Activated gamma-delta T cell treated with Interleukin-2 at 50 U/mL for 16 hours (primary cell): ENCODE measurements around the gene TMEM184B.

Experiments used
- DNase-seq: peaks from one replicate; pipeline ENCODE4 v3.0.0-alpha.2; 2020

The TMEM184B gene

DNA sequence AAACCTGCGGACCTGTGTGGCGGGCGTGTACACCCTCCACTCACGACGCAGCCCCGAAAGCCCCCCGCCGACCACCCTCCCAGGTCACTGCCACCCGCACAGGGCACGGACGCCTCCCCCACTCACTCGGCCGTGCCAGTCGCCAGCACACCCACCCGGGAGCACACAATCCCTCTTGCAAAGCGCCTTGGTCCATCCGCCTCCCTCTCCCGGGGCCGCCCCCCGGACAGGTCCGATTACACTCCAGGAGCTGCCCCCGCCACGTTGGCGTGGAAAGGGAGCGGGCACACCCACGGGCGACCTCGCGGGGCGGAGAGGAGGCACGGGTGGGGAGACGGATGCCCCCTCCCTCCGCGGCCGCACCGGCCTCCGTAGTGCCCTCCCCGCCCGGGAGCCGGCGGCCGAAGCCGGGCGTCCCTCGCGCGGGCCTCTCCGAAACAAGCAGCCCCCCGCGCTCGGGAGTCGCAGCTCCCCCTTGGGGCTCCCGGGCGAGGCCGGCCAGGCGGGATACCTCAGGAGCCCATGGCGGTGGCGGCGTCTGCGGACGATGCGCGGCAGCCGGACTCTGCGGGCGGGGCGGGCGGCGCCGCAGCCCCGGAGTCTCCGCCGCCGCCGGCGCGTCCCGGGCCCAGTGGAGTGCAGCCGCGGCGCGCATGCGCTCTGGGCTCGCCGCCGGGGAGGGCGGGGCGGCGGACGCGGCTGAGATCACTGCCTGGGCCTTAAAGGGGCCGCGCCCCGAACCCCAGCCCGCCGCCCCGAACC lies at the start of gene TMEM184B:
TMEM184B (minus strand) TSS at position 638 of the 762 bp plus-strand sequence. CDS start 25,049 bp downstream, outside the sequence.
- DNase-seq, result peak; percentile 74

DNA sequence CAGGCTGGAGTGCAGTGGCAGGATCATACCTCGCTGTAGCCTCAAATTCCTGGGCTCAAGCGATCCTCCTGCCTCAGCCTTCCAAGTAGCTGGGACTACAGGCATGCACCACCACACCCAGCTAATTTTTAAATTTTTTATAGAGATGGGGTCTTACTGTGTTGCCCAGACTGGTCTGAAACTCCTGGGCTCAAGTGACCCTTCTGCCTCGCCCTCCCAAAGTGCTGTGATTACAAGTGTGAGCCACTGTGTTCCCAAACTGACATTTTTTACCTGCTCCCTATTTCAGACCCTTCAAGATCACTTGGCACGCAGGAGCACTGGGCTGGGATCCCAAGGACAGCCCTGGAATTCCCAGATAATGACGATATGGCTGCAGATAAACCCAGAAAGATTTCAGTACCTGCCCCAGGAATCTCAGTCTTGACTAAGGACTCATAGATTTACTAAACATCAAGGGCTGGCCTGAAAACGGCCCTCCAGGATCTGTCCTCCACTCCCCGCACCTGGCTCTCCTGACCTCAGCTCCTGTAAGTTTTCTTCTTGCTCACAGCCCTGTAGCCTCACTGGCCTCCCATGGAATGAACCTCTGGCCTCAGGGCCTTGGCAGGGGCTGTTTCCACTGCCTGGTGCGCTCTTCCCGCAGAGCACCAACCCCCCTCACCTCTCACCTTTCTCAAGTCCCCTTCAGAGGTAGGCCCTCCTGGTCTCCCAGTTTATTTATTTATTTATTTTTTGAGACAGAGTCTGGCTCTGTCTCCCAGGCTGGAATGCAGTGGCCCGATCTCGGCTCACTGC lies 48.0 kb upstream of the TMEM184B start:
- no peak for DNase-seq

DNA sequence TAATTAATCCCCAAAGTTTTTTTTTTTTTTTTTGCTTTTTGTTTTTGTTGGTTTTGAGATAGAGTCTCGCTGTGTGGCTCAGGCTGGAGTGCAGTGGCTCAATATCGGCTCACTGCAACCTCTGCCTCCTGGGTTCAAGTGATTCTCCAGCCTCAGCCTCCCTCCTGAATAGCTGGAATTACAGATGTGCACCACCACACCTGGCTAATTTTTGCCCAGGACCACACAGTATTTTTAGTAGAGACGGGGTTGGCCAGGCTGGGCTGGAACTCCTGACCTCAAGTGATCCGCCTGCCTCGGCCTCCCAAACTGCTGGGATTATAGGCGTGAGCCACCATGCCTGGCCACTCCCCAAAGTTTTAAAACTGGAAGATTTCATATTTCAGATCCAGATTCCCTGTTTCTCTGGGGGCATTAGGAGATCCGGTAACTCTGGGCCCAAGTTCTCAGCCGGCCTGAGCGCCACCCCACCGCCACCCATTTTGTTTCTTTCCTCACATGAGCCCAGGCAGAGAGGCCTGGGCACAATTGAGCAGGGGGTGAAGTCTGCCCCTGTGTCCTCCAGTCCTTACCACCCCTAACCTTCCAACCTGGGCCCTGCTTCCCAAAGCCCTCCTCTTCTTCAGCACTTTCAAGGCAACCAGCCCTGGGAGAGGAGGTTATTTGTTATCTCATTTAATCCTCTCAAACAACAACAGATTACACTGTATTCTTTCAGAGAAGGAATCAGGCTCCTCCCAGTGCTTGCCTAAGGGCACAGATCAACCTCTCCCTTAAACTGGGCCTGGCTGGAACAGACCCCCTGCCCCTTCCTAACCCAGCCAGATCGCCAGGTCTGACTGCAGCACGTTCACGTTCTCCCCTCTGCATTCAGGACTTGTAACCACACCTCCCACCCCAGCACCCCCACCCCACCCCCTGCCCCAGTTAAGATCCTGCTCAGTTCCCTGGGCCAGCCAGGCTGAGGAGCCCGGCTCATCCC lies 46.3 kb upstream of the TMEM184B start:
- DNase-seq, result no peak

DNA sequence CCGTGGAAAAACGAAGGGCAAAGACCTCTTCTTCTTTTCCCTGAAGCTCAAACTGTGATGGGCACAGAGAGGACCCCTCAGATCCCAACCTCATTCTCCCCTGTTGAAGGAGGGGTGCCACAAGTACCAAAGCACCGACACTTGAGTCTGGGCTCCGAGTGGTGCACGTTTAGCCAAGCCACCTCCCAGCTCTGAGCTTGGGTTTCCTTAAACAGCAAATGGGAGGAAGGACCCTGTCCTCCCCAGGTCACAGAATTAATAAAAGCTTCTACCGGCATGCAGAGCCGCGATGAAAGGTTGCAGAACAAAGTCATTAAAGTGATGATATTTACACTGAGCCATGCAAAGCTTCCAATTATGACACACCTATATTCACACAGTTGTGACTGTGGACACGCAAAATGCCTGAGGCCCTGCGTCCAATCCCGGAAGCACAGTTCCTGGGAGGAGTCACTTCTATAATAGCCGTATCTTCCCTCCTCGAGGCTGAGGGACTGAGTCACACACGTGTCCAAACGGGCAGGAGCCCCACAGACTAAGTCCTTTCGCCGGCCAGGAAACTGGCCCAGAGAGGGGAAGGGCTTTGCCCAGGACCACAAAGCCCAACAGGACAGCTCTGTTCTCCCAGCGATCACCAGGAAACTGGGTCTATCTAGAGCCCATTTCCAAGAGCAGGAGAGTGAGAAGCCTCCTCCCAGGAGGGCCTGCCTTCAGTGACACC lies 45.3 kb upstream of the TMEM184B start:
- DNase-seq, result no peak

DNA sequence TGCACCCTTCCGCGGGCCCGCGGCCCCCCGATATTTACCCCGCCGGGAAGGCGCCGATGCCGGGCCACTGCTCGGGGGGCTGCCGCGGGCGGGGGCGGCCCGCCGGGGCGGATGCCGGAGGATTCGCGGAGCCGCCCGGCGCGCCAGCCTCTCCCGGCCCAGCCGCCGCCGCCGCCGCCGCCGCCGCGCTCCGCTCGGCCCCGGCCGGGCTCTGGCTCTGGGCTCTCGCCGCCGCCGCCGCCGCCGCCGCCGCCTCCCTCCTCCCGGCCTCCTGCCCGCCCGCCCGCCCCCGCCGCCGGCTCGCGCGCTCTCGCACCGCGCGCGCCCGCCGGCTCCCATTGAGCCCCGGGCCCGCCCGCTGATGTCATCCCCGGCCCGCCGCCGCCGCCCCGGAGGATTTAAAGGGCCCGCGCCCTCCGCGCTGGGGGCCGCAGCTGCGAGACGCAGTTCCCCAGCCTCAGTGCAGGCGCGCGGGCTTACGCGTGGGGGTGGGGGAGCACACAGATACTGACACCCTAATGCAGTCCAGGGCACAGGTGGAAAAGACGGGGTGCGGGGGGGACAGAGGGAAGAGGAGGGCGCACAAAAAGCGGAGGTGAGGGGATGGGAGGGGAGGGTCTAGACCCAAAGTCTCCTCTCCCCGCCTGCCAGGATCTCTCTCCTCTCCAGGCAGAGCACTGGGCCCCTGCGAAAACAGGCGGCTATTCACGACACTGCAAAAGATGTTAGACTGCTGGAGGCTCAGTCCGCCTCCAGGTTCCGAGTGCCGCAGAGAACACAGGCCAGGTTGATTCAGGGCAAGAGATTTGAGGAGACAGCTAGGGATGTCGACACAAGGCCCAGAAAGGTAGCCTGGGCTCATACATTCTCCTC lies 44.5 kb upstream of the TMEM184B start, which contains the start of gene CSNK1E:
CSNK1E (minus strand) TSS at position 312 of the 873 bp plus-strand sequence. CDS start 3,276 bp downstream, outside the sequence.
- DNase-seq, result peak; percentile 66

DNA sequence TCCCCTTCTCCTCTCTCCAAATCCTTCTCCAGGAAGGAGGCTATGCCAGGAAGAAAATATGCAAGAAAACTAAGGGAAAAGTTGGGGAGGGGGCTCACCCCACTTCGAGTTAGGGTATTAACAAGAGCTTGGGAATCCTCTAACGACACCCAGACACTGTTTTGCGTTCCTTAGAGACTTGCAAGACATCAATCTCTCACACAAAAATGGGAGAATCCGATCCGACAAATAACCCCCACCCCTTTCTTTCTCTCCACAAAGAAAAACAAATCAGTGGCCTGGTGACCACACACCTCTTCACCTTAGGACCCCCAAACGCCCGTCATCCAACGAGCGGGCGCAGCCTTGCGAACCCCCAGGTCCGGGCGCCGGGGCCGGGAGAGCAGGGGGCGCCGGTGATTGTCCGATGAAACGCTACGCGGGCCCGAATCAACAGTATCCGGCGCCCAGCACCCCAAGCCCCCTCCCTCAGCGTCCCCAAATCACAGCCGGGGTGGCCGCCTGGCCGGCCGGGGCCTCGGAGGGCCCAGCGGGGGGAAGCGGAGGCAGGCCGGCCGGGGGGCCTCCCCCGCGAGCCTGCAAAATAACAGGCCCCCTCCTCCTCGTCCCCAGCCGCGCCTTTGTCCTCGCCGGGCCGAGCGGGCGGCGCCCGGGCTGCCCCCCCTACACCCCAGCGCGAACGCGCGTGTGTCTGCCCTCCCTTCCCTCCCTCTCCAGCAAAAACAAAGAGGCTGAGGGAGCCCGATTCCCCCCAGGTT lies 43.7 kb upstream of the TMEM184B start:
- DNase-seq, result peak; percentile 52

DNA sequence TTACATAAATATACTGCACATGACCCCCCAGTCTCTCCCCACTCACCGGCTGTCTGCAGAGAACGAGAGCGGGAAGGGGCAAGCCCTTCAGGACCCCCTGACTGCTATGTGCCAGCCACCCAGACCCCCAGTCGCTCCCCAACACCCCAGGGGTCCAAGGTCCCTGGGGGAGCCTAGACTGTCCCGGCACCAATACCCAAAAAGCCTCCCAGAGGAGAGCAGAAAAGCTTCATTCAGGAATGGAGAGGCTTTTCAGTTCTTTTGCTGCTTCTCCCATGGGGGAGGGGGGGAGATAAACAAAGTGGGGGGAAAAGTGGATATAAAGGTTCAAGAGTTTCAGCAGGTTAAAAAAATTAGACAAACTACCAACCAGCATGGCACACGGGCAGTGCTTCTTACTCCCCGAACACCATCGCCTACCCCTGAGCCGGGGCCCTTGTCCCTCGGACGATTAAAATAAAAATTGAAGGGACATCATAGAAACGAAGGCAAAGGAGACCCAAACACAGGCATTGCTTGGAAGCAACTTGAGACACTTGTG lies 43.1 kb upstream of the TMEM184B start:
- DNase-seq, result no peak

DNA sequence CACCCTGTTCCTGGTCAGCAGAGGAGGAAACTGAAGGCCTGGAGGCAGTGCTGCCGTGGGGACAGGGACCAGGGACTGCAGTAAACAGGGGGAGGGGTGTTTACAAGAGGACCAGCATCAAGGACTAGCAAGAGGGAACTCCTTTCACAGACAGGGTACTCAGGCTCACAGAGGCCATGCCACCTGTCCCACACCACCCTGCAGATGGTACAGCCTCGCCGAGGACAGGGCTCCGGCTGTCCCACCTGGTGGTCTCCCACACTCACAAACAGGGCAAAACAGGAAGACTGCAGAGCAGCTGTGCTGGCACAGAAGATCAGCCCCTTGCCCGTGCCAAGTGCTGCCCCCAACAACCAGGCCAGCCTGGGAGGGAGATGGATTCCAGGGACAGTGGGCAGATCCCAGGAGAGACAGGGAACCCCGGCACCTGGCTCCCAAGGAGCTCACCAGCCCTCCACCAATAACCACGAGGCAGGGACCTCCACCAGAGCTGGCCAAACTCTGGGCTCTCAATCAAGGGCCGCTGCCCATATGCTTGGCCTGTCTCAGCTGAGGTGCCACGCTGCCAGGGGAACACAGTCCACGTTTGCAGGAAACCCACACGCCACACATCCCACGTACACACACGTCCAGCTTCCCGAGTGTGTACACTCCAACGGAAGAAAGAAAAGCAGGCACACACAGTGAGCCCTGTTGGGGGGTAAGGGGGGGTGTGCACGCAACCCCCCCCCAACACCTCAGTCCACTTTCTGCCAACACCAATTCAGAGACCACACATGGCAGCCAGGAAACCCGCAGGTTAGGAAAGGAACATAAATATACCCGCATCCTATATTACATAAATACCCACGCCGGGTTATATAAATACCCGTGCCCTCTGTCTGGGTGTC lies 42.4 kb upstream of the TMEM184B start:
- no peak for DNase-seq

DNA sequence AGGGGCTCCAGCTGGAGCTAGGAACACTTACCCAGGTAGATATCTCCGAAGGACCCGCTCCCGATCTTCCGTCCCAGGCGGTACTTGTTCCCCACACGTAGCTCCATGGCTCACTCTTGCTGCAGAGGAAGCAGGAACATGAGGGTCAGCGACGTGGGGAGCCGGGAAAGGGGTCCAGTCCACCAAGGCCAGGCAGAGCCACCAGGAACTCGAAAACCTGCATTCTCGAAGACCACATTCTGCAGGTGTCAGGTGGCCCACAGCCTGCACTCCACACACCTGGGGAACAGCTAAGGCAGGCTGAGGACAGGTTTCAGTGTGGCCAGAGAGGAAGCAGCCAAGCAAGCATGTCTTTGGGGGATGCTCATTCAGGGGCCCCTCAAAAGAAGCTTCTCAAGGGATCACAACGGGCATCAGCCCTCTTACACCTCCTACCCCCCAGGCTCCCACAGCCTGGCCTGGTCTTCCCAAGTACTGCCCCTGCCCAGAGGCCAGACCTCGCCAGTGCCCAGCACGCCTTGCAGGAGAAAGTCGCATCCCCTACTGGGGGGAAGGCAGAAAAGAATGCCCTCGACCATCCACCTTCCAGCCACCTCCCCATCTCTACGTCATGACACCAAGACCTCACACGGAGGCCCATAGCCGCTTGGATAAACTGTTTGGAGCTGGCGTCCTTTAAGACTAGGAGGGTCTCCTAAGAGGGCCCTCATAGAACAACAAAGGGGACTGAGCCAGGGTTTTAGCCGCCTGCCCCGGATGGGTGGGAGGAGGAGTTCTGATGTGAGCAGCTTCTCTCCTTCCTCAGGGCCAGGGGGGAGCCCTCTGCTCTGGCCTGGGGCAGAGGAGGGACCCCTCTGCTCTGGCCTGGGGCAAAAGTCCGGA lies 41.5 kb upstream of the TMEM184B start:
- no peak for DNase-seq

DNA sequence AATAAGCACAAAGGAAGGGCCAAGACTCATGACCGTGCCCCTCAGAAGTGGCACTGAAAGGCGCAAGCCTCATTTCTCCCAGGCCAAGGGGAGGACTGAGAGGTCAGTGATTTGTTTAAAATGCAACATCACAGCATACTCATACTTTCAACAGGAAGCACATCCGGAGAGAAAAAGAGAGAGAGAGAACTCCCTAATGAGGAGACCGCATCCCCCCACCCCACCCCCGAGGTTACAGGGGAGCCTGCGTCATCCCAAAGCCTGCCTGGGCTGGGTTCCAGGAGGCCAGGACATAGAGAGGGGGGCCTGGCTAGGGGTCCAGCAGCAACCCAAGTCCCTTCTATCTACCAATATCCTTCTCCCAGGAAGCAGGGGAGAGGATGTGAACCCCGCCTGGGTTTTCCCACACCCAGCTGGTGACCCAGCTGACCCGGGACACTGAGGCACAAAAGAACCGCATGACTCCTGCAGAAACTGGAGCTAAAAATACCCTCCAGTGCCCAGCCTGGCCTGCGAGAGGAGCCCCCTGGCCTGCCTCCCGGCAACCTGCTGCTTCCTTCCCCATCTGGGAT lies 40.7 kb upstream of the TMEM184B start:
- no peak for DNase-seq

DNA sequence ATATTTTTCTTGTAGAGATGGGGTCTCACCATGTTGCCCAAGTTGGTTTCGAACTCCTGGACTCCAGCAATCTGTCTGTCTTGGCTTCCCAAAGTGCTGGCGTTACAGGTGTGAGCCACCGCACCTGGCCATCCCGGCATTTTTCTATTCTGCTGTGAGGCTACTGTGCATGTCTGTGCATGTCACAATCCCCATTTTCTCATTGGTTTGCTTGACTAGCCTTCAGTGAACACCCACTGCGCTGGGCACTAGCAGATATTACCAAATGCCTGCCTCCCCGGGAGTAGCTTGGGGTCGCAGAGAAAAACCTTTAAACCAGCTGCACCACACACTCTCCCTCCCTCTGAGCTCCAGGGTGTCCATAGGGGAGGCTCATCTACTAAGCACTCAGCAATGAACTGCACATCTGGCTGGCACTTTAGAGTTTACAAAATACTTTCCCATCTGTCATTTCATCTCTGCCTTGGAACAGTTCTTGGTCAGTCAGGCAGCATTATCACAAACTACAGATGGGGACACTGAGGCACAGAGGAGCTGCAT lies 39.5 kb upstream of the TMEM184B start:
- no peak for DNase-seq

DNA sequence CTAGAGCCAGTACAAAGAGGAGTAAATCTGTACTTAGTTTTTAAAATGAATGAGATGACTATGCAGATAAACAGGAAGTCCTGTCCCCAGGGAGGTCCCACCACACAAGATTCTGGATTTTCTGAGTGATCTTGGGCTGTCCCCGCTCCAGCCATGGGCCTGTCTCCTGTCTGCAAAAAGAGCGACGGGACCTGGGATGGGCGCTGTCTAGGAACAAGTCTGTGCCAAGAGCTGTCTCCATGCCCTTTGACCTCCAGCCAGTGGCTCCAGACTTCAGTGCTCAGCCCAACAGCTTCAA lies 38.5 kb upstream of the TMEM184B start:
- no peak for DNase-seq

DNA sequence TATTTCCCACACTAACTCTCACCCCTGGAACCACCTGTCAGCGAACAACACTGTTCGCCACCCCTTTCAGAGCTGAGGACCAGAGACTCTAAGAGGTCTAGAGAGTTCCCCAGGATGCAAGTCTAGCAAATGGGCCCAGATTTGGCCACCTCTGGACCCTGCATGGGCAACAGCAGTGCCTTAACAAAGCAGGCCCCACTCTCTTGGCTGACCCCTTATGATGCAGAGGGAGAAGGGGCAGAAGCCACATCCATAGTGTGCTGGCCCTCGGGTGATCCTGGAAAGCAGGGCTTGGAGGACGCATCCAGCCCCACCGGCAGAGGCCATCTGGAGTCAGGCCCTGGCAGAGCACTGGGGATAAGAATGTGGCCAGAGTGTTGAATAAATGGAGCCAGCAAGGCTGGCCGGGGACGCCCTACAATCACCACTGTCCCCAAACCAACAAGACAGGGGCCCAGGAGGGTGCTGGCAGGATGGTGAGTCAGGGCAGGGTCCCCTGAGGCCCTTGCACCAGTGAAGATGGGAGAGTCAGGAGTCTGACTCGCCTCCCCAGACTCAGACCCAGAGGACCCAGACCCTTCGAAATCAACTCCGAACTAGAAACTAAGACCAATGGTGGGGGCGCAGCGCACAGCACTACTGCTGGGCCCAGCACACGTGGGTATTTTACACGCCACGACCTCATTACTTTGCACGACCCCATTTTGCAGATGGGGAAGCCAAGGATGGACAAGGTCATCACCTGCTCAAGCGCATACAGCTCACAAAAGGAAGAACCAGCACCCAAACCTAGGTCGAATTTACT lies 37.9 kb upstream of the TMEM184B start:
- DNase-seq, result no peak

DNA sequence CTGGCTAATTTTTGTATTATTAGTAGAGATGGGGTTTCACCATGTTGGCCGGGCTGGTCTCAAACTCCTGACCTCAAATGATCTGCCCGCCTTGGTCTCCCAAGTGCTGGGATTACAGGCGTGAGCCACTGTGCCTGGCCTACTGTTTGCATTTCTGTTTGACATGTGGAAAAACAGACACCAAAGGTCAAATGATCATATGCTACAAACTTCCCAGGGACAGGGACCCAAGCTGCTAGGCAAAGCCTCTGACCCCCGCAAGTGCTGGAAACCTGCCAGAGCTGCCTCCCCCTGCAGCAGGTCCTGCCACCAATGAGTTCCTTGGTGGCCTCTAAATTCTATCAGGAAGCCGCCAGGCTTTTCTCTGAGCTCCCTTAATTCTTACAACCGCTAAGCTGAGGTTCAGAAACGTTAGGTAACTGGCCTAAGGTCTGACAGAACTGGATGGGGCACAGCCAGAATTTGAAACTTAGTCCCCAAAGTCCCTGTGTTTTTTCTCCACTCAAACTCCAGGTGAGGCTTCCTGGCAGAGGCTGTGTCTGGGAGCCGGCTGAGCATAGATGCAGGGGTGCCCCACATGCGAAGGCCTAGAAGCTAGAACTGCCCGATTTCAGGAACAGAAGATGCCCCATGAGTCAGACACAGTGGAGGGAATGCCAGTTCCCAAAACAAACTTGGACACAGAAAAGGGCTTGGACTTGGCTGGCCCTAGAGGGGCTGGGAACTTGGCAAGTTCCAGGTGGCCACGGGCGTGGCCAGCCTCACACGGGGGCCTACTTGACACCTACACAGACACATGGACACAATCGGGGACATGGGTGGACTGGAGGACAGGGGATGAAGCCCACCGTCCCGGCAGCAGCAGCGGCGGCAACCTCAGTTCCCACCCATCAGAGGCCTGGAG lies 37.1 kb upstream of the TMEM184B start:
- DNase-seq, result no peak

DNA sequence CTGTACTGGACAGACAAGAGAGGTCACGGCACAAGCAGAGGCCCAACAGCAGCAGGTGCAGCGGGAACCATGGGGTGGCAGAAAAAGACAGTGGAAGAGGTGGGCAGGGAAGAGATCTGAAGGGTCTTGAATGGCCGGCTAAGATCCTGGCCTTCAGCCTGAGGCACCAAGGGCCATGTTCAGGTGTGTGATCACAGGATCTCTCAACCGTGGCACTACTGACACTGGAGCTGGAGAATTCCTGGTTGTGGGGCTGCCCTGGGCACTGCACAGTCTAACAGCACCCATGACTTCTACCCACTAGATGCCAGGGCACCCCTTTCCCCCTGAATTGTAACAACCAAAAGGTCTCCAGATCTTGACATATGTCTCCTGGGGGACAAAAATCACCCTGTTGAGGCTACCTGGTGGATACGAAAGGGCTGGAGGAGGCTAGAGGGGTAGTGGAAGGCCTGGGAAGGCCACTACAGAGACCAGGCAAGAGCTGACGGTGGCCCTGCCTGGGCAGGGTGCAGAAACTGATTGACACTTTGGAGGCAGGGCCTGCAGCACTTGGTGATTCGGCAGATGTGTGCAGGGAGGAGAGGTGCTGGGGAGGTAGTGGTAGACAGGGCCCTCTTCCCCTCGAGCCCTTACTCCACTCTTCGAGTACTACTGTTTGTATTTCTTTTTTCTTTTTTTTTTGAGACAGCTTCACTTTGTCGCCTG lies 36.1 kb upstream of the TMEM184B start:
- DNase-seq, result no peak
